HepG2 (cell line): ENCODE data around the gene PHRF1. TPM values are rescaled to one million over a fixed set of nuclear protein-coding genes. Genes with fewer than 3 reads are reported as not detected.

ENCODE experiments used
- ARNT2 ChIP-seq: sonication (generic); formaldehyde crosslinking; IDR thresholded peaks from 2 replicates; pipeline ENCODE4 v1.8.0; 2022; ENCODE audit warnings: mild to moderate bottlenecking, low read depth, missing genetic modification reagents, moderate library complexity
- CREB1 ChIP-seq, 2 experiments: fragments of 450-650 bp in 1 of 2; IDR thresholded peaks; 2 replicates each; pipeline ENCODE4 v1.6.1; 2016 to 2017; ENCODE audit warnings: control low read depth in 1 of 2, mild to moderate bottlenecking in 1 of 2, missing compliant biosample characterization in 1 of 2, missing genetic modification characterization in 1 of 2
- DRAP1 ChIP-seq: IDR thresholded peaks from 2 replicates; pipeline ENCODE4 v1.6.1; 2016; ENCODE audit warnings: missing genetic modification reagents, missing compliant biosample characterization
- ETV5 ChIP-seq: IDR thresholded peaks from 2 replicates; pipeline ENCODE4 v1.6.1; 2018; ENCODE audit warnings: missing biosample characterization, missing genetic modification reagents, inconsistent platforms, borderline replicate concordance
- HNRNPK ChIP-seq: fragments of 200-400 bp; formaldehyde crosslinking; IDR thresholded peaks from 2 replicates; pipeline ENCODE4 v1.6.1; 2018; ENCODE audit warnings: low read length, low read depth, moderate library complexity, mild to moderate bottlenecking; ENCODE audit not compliant: poor library complexity, severe bottlenecking
- MAX ChIP-seq: IDR thresholded peaks from 2 replicates; pipeline ENCODE4 v1.6.1; 2012; ENCODE audit warnings: inconsistent platforms
- MAZ ChIP-seq, 2 experiments: sonication (generic) in 1 of 2; formaldehyde crosslinking in 1 of 2; IDR thresholded peaks; 2 replicates each; pipeline versions ENCODE4 v1.5.0 to v1.6.1; 2012 to 2020; ENCODE audit warnings: low read depth in 2 of 2, mild to moderate bottlenecking in 2 of 2, borderline replicate concordance in 1 of 2, improper control_type of control experiment in 1 of 2, low read length in 1 of 2, missing genetic modification reagents in 1 of 2, moderate library complexity in 1 of 2
- MIER2 ChIP-seq: IDR thresholded peaks from 2 replicates; pipeline ENCODE4 v1.6.1; 2016; ENCODE audit warnings: missing biosample characterization, missing genetic modification reagents
- MIER3 ChIP-seq: IDR thresholded peaks from 2 replicates; pipeline ENCODE4 v1.6.1; 2016; ENCODE audit warnings: missing compliant biosample characterization, borderline replicate concordance
- MXD4 ChIP-seq: IDR thresholded peaks from 2 replicates; pipeline ENCODE4 v1.6.1; 2016; ENCODE audit warnings: mild to moderate bottlenecking, missing biosample characterization, missing genetic modification reagents
- NCOA2 ChIP-seq: sonication (generic); formaldehyde crosslinking; IDR thresholded peaks from 2 replicates; pipeline ENCODE4 v1.8.0; 2022; ENCODE audit warnings: inconsistent platforms
- PITX1 ChIP-seq: sonication (generic); formaldehyde crosslinking; IDR thresholded peaks from 2 replicates; pipeline ENCODE4 v1.5.1; 2020; ENCODE audit warnings: mild to moderate bottlenecking, missing genetic modification reagents
- SIX4 ChIP-seq: sonication (generic); formaldehyde crosslinking; IDR thresholded peaks from 2 replicates; pipeline ENCODE4 v1.4.0; 2020; ENCODE audit warnings: missing genetic modification reagents
- SNRNP70 ChIP-seq: fragments of 200-400 bp; formaldehyde crosslinking; IDR thresholded peaks from 2 replicates; pipeline ENCODE4 v1.6.1; 2017; ENCODE audit warnings: mild to moderate bottlenecking, low read depth, low read length, moderate library complexity
- SP1 ChIP-seq, 2 experiments: fragments of 450-650 bp in 1 of 2; sonication (generic) in 1 of 2; formaldehyde crosslinking in 1 of 2; IDR thresholded peaks; 2 replicates each; pipeline versions ENCODE4 v1.4.0 to v1.6.1; 2016 to 2020; ENCODE audit warnings: missing genetic modification reagents in 1 of 2
- THAP11 ChIP-seq: IDR thresholded peaks from 2 replicates; pipeline ENCODE4 v1.6.1; 2016; ENCODE audit warnings: missing biosample characterization, missing genetic modification reagents
- ZBTB1 ChIP-seq: sonication (generic); formaldehyde crosslinking; IDR thresholded peaks from 2 replicates; pipeline ENCODE4 v1.4.0; 2020; ENCODE audit warnings: missing genetic modification reagents, borderline replicate concordance
- ZKSCAN8 ChIP-seq: IDR thresholded peaks from 2 replicates; pipeline ENCODE4 v1.6.1; 2016; ENCODE audit warnings: borderline replicate concordance, missing genetic modification reagents, missing compliant biosample characterization
- ZNF230 ChIP-seq: sonication (generic); formaldehyde crosslinking; IDR thresholded peaks from 2 replicates; pipeline ENCODE4 v1.4.0; 2020; ENCODE audit warnings: mild to moderate bottlenecking, missing genetic modification reagents
- ZNF264 ChIP-seq: sonication (generic); formaldehyde crosslinking; IDR thresholded peaks from 2 replicates; pipeline ENCODE4 v1.4.0; 2020; ENCODE audit warnings: missing genetic modification reagents
- ZNF3 ChIP-seq: IDR thresholded peaks from 2 replicates; pipeline ENCODE4 v1.7.0; 2017; ENCODE audit warnings: inconsistent platforms
- ZNF329 ChIP-seq: sonication (generic); formaldehyde crosslinking; IDR thresholded peaks from 2 replicates; pipeline ENCODE4 v1.9.0; 2021; ENCODE audit warnings: low read depth, mild to moderate bottlenecking, missing genetic modification reagents
- ZNF333 ChIP-seq: sonication (generic); formaldehyde crosslinking; IDR thresholded peaks from 2 replicates; pipeline ENCODE4 v1.4.0; 2020; ENCODE audit warnings: mild to moderate bottlenecking, missing genetic modification reagents, borderline replicate concordance
- ZNF335 ChIP-seq: sonication (generic); formaldehyde crosslinking; IDR thresholded peaks from 2 replicates; pipeline ENCODE4 v1.4.0; 2020; ENCODE audit warnings: missing genetic modification reagents
- ZNF354B ChIP-seq: sonication (generic); formaldehyde crosslinking; IDR thresholded peaks from 2 replicates; pipeline ENCODE4 v1.8.0; 2022; ENCODE audit warnings: mild to moderate bottlenecking, missing genetic modification reagents
- ZNF580 ChIP-seq: IDR thresholded peaks from 2 replicates; pipeline ENCODE4 v1.6.1; 2016; ENCODE audit warnings: low read depth, borderline replicate concordance
- ZNF639 ChIP-seq: conservative IDR thresholded peaks from 2 replicates; pipeline ENCODE4 v1.6.1; 2018; ENCODE audit warnings: missing genetic modification reagents
- ZNF776 ChIP-seq: sonication (generic); formaldehyde crosslinking; IDR thresholded peaks from 2 replicates; pipeline ENCODE4 v1.4.0; 2020; ENCODE audit warnings: mild to moderate bottlenecking, missing genetic modification reagents
- ZSCAN31 ChIP-seq: sonication (generic); formaldehyde crosslinking; IDR thresholded peaks from 2 replicates; pipeline ENCODE4 v1.5.0; 2020; ENCODE audit warnings: low read depth, mild to moderate bottlenecking, missing genetic modification reagents
- polyA plus RNA-seq, 8 experiments: library from polyadenylated mRNA; depleted of rRNA in 3 of 8; stranded (reverse) in 7 of 8; unstranded in 1 of 8; fragments of >200 nt; fragmentation: Illumina TruSeq in 4 of 8; extraction: Trizol in 4 of 8; gene quantifications; 2 replicates each; pipeline versions ENCODE4 v1.2.1 to v1.2.3, GENCODE V29; 2011 to 2016; ENCODE audit warnings: low read depth in 4 of 8, missing spikeins in 1 of 8, mixed read lengths in 1 of 8; ENCODE audit not compliant: insufficient read depth in 1 of 8
- total RNA-seq, 5 experiments: library from RNA; depleted of rRNA; stranded (reverse); fragments of >200 nt; fragmentation: Illumina TruSeq; extraction: Trizol; gene quantifications; 2 replicates each; pipeline ENCODE4 v1.2.3, GENCODE V29; 2016; ENCODE audit warnings: low read depth in 1 of 5

Gene PHRF1
- total and polyA plus RNA-seq, 2 of the 13 experiments (the other 11 are each of a cell fraction or from before 2014, with no cell fraction given): 8.2 to 16.7 TPM

- TF ChIP-seq DRAP1 (CRISPR knock-in tag) (peak; percentile 67), ARNT2 (CRISPR knock-in tag) (no peak), ZNF335 (CRISPR knock-in tag) (no peak), MIER3 (CRISPR knock-in tag) (peak; percentile 51; the same call in 1 of the 2 replicates), THAP11 (peak; percentile 87), SP1 (IDR thresholded peaks at IDR 0.05) (no peak), SP1 (CRISPR knock-in tag; IDR thresholded peaks at IDR 0.05) (peak; percentile 61), ZKSCAN8 (CRISPR knock-in tag) (peak; percentile 63; the same call in 1 of the 2 replicates), ZNF3 (CRISPR knock-in tag) (no peak), ZNF580 (CRISPR knock-in tag) (peak; percentile 31; the same call in 1 of the 2 replicates), MAZ (IDR thresholded peaks at IDR 0.05; ENCODE audit: borderline replicate concordance, low read depth, low read length) (no peak), MAZ (CRISPR knock-in tag; IDR thresholded peaks at IDR 0.05; ENCODE audit: low read depth) (peak; percentile 52), HNRNPK (peak; percentile 57), ZBTB1 (CRISPR knock-in tag) (no peak), ZSCAN31 (CRISPR knock-in tag) (0 out of 2 replicates have a peak, but pooled peaks have one; percentile 26), CREB1 (IDR thresholded peaks at IDR 0.05) (peak; percentile 6; the same call in 1 of the 2 replicates), CREB1 (CRISPR knock-in tag; IDR thresholded peaks at IDR 0.05) (no peak), ZNF333 (CRISPR knock-in tag) (no peak), ETV5 (peak; percentile 53), MIER2 (0 out of 2 replicates have a peak, but pooled peaks have one; percentile 28), SNRNP70 (no peak), MXD4 (CRISPR knock-in tag) (peak; percentile 45; the same call in 1 of the 2 replicates), ZNF354B (CRISPR knock-in tag) (no peak), SIX4 (no peak), PITX1 (CRISPR knock-in tag) (0 out of 2 replicates have a peak, but pooled peaks have one; percentile 11), ZNF230 (CRISPR knock-in tag) (no peak), ZNF776 (CRISPR knock-in tag) (peak; percentile 39; the same call in 1 of the 2 replicates), MAX (peak; percentile 72), ZNF639 (CRISPR knock-in tag) (peak; percentile 75; the same call in 1 of the 2 replicates), ZNF264 (CRISPR knock-in tag) (0 out of 2 replicates have a peak, but pooled peaks have one; percentile 51), ZNF329 (CRISPR knock-in tag) (no peak), NCOA2 (CRISPR knock-in tag) (peak; percentile 38; the same call in 1 of the 2 replicates)
Observed at GRCh38 chr11:575996-576768, at the start of gene PHRF1 (continued).
